Astrocyte (in vitro differentiated cells and primary cell): ENCODE data around the gene KIAA1614.

Experiments
- EZH2 ChIP-seq: IDR thresholded peaks from 2 replicates; pipeline ENCODE4 v1.6.1; 2012; ENCODE audit warnings: mild to moderate bottlenecking, low read length, inconsistent platforms; ENCODE audit not compliant: insufficient read depth
- TF ChIP-seq, protein P1 (sequence below): IDR thresholded peaks from 2 replicates; pipeline ENCODE4 v1.5.1; 2011; ENCODE audit warnings: low read depth, mild to moderate bottlenecking, inconsistent platforms, low read length, moderate library complexity; ENCODE audit not compliant: insufficient read depth

DNA sequence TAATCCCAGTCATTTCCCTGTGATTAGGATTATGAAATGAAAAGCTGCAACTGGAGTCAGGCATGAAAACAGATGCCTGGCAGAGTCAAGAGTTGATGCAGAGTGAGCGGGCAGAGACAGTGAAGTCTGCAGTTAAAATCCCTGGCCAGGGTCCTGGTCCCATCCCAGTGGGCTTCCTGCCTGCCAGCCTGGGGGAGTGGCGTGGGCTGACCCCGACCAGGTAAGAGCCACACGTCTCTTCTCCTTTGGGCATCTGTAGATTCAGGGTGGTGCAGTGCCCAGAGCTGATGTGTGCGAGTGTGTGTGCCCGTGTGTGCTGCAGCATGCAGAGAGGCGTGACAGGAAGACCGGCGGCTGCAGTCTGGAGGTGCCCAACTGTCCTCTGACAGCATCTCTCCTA is 6.2 kb upstream of the KIAA1614 start:
- TF ChIP-seq EZH2: no peak
- TF ChIP-seq, protein P1, sequence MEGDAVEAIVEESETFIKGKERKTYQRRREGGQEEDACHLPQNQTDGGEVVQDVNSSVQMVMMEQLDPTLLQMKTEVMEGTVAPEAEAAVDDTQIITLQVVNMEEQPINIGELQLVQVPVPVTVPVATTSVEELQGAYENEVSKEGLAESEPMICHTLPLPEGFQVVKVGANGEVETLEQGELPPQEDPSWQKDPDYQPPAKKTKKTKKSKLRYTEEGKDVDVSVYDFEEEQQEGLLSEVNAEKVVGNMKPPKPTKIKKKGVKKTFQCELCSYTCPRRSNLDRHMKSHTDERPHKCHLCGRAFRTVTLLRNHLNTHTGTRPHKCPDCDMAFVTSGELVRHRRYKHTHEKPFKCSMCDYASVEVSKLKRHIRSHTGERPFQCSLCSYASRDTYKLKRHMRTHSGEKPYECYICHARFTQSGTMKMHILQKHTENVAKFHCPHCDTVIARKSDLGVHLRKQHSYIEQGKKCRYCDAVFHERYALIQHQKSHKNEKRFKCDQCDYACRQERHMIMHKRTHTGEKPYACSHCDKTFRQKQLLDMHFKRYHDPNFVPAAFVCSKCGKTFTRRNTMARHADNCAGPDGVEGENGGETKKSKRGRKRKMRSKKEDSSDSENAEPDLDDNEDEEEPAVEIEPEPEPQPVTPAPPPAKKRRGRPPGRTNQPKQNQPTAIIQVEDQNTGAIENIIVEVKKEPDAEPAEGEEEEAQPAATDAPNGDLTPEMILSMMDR: no peak
